Astrocyte of the cerebellum (primary cell): ENCODE data around the gene GATA3.

Source experiments
- DNase-seq: peaks from one replicate; pipeline ENCODE4 v3.0.0-alpha.2; 2011; ENCODE audit warnings: low read depth
- H3K4me3 ChIP-seq: 2 replicates; pipeline ENCODE4 v1.5.1; 2011; ENCODE audit warnings: mild to moderate bottlenecking, low read depth, low read length, moderate library complexity
- in situ Hi-C: cut with HindIII; loops from 2 replicates; pipeline ENCODE4 v1.10.0; 2017; ENCODE audit warnings: low sequenced_read_pairs
- TF ChIP-seq, protein P1 (sequence below): IDR thresholded peaks from 2 replicates; pipeline ENCODE4 v1.5.1; 2012; ENCODE audit warnings: low read length, low read depth, moderate library complexity, mild to moderate bottlenecking; ENCODE audit errors: missing control alignments

Gene GATA3

DNA sequence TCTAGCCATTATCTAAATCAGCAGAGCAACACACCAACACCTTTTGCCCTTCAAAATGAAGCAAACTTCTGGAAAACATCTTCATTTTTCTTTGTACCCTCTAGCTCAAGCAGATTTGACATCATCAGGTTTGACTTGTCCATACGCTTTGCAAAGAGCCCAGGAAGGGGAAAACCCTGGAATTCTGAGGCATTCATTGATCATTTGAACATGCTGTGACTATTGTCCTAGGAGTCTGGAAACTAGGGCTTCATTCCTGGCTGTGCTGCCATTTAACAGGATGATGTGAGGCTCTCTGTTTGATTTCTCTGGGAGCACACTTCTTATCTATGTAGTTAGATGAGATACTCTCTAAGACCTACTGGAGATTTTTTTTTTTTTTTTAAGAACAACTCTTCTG is 23.5 kb downstream of the GATA3 start:
- in situ Hi-C loops, result no loop called here
- H3K4me3 ChIP-seq, result no peak overlapping the region
- TF ChIP-seq, protein P1, sequence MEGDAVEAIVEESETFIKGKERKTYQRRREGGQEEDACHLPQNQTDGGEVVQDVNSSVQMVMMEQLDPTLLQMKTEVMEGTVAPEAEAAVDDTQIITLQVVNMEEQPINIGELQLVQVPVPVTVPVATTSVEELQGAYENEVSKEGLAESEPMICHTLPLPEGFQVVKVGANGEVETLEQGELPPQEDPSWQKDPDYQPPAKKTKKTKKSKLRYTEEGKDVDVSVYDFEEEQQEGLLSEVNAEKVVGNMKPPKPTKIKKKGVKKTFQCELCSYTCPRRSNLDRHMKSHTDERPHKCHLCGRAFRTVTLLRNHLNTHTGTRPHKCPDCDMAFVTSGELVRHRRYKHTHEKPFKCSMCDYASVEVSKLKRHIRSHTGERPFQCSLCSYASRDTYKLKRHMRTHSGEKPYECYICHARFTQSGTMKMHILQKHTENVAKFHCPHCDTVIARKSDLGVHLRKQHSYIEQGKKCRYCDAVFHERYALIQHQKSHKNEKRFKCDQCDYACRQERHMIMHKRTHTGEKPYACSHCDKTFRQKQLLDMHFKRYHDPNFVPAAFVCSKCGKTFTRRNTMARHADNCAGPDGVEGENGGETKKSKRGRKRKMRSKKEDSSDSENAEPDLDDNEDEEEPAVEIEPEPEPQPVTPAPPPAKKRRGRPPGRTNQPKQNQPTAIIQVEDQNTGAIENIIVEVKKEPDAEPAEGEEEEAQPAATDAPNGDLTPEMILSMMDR, result no peak
- DNase-seq, result no peak

DNA sequence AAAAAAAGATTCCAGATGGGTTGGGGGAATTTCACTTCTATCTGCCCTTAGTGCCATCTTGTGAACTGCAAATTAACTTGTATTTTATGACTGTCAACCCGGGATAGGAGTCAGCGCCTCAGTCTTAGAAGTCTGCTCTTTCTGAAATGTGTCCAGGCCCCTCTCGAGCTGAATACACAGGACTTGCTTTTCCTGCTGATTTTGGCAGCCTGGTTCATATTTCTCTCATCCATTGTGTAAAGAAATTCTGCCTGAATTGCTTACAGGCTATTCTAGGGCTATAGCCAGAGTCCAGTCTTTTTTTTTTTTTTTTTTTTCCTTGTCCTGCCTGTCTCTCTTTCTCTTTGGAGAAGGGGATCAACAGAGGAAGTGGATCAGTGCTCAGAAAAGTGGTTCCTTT is 24.6 kb downstream of the GATA3 start:
- TF ChIP-seq, protein P1, result no peak
- no peak for DNase-seq
- no peak overlapping the region for H3K4me3 ChIP-seq
- in situ Hi-C loops, result no loop called here

DNA sequence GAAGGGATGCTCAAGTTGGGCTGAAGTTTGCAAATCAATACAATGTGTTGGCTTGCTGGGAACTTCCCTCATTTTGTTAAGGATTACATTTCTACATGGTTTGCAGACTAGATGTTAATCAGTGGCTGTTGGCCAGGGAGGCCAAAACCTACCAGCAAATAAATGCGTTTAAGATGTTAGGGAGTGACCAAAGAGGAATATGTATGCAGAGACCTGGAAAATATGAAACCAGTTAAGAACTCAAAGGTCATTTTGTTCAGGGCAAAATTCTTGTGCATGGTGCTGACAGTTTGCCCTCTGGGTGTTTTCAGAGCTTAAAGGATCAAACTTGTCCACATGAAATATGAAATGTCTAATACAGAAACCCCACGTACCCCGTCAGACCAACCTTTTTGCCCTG is 30.3 kb downstream of the GATA3 start:
- TF ChIP-seq, protein P1, result no peak

DNA sequence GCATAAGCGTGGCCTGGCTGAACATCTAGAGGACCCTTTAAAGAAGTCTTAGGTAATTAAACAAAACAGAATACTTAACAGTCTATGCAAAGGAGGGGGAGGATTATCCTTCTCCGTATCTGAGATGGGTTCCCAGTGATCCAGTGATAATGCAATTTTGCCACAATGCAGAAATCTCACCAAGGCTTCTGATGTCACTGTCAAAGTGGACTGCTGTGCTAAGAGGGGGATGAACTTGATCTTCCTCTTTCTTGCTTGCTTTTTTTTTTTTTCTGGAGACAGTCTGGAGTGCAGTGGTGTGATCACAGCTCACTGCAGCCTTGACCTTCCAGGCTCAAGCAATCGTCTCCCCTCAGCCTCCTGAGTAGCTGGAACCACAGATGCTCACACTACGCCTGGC is 30.8 kb downstream of the GATA3 start:
- TF ChIP-seq, protein P1, result no peak
- DNase-seq, result no peak
- H3K4me3 ChIP-seq, result no peak overlapping the region
- in situ Hi-C loops, result no loop called here

More for the DNA sequence above, 30.3 kb downstream of the GATA3 start:
- DNase-seq, result no peak
- in situ Hi-C loops, result no loop called here
- no peak overlapping the region for H3K4me3 ChIP-seq

DNA sequence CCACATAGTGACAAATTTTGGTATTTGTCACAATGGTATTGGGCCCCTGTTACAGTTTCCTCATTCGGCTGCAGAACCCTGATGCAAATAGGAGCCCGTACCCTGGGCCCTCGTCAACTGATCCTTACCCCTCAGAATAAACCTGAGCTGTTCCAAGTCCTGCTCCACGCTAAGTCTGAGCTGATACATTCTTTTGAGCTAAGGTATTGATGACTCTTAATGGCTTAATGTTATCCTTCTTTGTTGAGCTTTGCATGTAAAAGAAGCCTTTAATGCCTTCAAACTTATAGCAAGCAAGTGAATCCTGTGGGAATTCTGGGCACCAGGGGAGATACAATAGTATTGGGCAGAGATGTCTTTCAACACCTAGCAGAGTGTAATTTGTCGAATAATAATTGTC is 31.8 kb downstream of the GATA3 start:
- DNase-seq, result no peak
- in situ Hi-C loops, result no loop called here
- TF ChIP-seq, protein P1, result no peak

DNA sequence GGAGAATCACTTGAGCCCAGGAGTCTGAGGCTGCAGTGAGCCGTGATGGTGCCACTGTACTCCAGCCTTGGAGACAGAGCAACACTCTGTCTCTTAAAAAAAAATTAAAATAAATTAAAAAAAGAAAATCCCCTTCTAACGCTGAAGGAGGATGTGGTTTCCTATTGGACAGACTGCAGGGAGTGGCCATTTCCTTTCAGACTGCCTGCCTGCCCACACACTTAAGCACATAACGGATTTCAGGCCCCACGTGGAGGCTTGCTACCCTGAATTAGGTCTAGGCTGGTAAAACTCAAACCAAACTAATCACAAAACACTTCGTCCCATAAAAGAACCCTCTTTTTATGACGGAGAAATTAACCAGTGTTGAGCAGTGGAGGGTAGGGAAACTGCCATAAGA is 34.0 kb downstream of the GATA3 start:
- TF ChIP-seq, protein P1, result no peak
- H3K4me3 ChIP-seq, result no peak overlapping the region
- no peak for DNase-seq
- in situ Hi-C loops, result no loop called here

More for the DNA sequence above, 31.8 kb downstream of the GATA3 start:
- H3K4me3 ChIP-seq, result no peak overlapping the region

DNA sequence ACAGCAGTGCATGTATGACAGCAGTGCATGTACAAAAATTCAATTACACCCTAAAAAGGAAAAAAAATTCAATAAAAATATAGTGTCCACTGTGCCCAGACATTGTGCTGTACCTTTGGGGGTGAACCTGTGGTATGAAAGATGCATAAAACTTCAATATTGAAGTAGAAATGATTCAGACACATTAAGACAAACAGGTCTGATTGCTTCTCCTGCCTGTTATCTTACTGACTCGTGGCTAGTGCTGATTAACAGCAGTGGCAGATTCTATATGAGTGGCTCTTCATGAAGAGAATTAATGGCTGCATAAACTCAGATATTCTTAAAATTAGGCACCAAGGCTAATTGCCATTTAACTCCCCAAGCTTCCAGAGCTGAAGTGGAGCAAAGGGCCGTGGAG is 37.9 kb downstream of the GATA3 start:
- in situ Hi-C loops, result no loop called here
- DNase-seq, result no peak
- H3K4me3 ChIP-seq, result no peak overlapping the region
- TF ChIP-seq, protein P1, result no peak
